ENCODE results near the gene GALNT1.

The GALNT1 gene

GRCh38 chr18:35682281-35682867 is 100.8 kb downstream of the GALNT1 start:
- no peak for DNase-seq

GRCh38 chr18:35683021-35683420 is 101.5 kb downstream of the GALNT1 start:
- DNase-seq: no peak

- no peak for DNase-seq
Observed at GRCh38 chr18:35688757-35689156, 107.2 kb downstream of the GALNT1 start.

- DNase-seq: no peak
Observed at GRCh38 chr18:35689728-35690127, 108.2 kb downstream of the GALNT1 start.

GRCh38 chr18:35691625-35692024 is 110.1 kb downstream of the GALNT1 start:
- no peak for DNase-seq

- no peak for DNase-seq
Observed at GRCh38 chr18:35692866-35693265, 111.3 kb downstream of the GALNT1 start.

GRCh38 chr18:35693829-35694228 is 112.3 kb downstream of the GALNT1 start:
- no peak for DNase-seq

GRCh38 chr18:35694808-35695207 is 113.3 kb downstream of the GALNT1 start:
- no peak for DNase-seq

- DNase-seq: no peak
Observed at GRCh38 chr18:35695384-35695783, 113.8 kb downstream of the GALNT1 start.

GRCh38 chr18:35695803-35696202 is 114.3 kb downstream of the GALNT1 start:
- DNase-seq: no peak

- DNase-seq: no peak
Observed at GRCh38 chr18:35696307-35696706, 114.8 kb downstream of the GALNT1 start.

- DNase-seq: no peak
Observed at GRCh38 chr18:35697869-35698268, 116.3 kb downstream of the GALNT1 start.

- DNase-seq: no peak
Observed at GRCh38 chr18:35703043-35703688, 121.6 kb downstream of the GALNT1 start.

- no peak for DNase-seq
Observed at GRCh38 chr18:35705988-35706387, 124.4 kb downstream of the GALNT1 start.

- no peak for DNase-seq
Observed at GRCh38 chr18:35707247-35707646, 125.7 kb downstream of the GALNT1 start.

- no peak for DNase-seq
Observed at GRCh38 chr18:35707674-35708073, 126.1 kb downstream of the GALNT1 start.

GRCh38 chr18:35710581-35710980 is 129.0 kb downstream of the GALNT1 start:
- DNase-seq: no peak

- DNase-seq: no peak
Observed at GRCh38 chr18:35711227-35711626, 129.7 kb downstream of the GALNT1 start.

GRCh38 chr18:35713545-35713944 is 132.0 kb downstream of the GALNT1 start:
- DNase-seq: no peak

- no peak for DNase-seq
Observed at GRCh38 chr18:35714539-35714938, 133.0 kb downstream of the GALNT1 start.

- no peak for DNase-seq
Observed at GRCh38 chr18:35715139-35715538, 133.6 kb downstream of the GALNT1 start.

- no peak for DNase-seq
Observed at GRCh38 chr18:35716169-35716831, 134.8 kb downstream of the GALNT1 start.

GRCh38 chr18:35717182-35717581 is 135.6 kb downstream of the GALNT1 start:
- no peak for DNase-seq

GRCh38 chr18:35721431-35722081 is 140.0 kb downstream of the GALNT1 start:
- DNase-seq: no peak

Measured in NCI-H2029 treated with DMSO at 0.1 percent for 48 hours (cell line).